CD14-positive monocyte (primary cell): Measurements from ENCODE around the gene KIAA1586. TPM values are rescaled to one million over a fixed set of nuclear protein-coding genes. Genes with fewer than 3 reads are reported as not detected.
A peak's percentile ranks its signal among the peaks of the same experiment; 100 is the strongest.
"Not testable (repeated sequence)": the region's sequence is repeated elsewhere in the genome, so short reads cannot be mapped to it uniquely, and the experiment has no call there.

ENCODE experiments used
- DNase-seq, 3 donors: peaks; one replicate each; pipeline ENCODE4 v3.0.0-alpha.2; 2011 to 2022
- H2AFZ ChIP-seq: 2 replicates; pipeline ENCODE4 v1.6.0; 2012; ENCODE audit warnings: mild to moderate bottlenecking, low read depth, low read length, inconsistent platforms; ENCODE audit not compliant: insufficient read depth, poor library complexity, severe bottlenecking
- H3K27ac ChIP-seq, 2 donors: 1 replicate in 1 of 2; 2 replicates in 1 of 2; pipeline ENCODE4 v1.5.1; 2012 to 2013; ENCODE audit warnings: low read length in 2 of 2, control low read depth in 1 of 2, inconsistent platforms in 1 of 2, low read depth in 1 of 2, mild to moderate bottlenecking in 1 of 2
- H3K27me3 ChIP-seq, 2 donors: one replicate each; pipeline versions ENCODE4 v1.6.0 to v1.6.1; 2011 to 2013; ENCODE audit warnings: low read length in 2 of 2; ENCODE audit not compliant: control insufficient read depth in 2 of 2, insufficient read depth in 2 of 2
- H3K36me3 ChIP-seq, 2 donors: replicated peaks in 1 of 2; 1 replicate in 1 of 2; 2 replicates in 1 of 2; pipeline versions ENCODE4 v1.5.1 to v1.6.1; 2012 to 2013; ENCODE audit warnings: low read length in 2 of 2, control low read depth in 1 of 2, inconsistent platforms in 1 of 2, mild to moderate bottlenecking in 1 of 2; ENCODE audit not compliant: insufficient read depth in 2 of 2, control insufficient read depth in 1 of 2
- H3K4me1 ChIP-seq, 2 donors: 1 replicate in 1 of 2; 2 replicates in 1 of 2; pipeline versions ENCODE4 v1.5.1 to v1.6.1; 2012 to 2013; ENCODE audit warnings: low read length in 2 of 2, control low read depth in 1 of 2, inconsistent platforms in 1 of 2, mild to moderate bottlenecking in 1 of 2, moderate library complexity in 1 of 2; ENCODE audit not compliant: insufficient read depth in 2 of 2, control insufficient read depth in 1 of 2
- H3K4me2 ChIP-seq: replicated peaks from 2 replicates; pipeline ENCODE3; 2012; ENCODE audit warnings: low read length, moderate library complexity, mild to moderate bottlenecking; ENCODE audit not compliant: poor library complexity, severe bottlenecking; ENCODE audit errors: extremely low read depth
- H3K4me3 ChIP-seq, 3 experiments: fragments of 200-600 bp in 1 of 3; sonication (generic) in 1 of 3; replicated peaks in 1 of 3; 1 replicate in 2 of 3; 2 replicates in 1 of 3; pipeline ENCODE4 v1.5.1; 2011 to 2013; ENCODE audit warnings: low read length in 3 of 3, mild to moderate bottlenecking in 3 of 3, control low read depth in 2 of 3, low read depth in 2 of 3, inconsistent platforms in 1 of 3, moderate library complexity in 1 of 3
- H3K79me2 ChIP-seq: 2 replicates; pipeline ENCODE4 v1.6.0; 2012; ENCODE audit warnings: mild to moderate bottlenecking, control low read depth, inconsistent platforms, low read length, moderate library complexity; ENCODE audit not compliant: insufficient read depth
- H3K9ac ChIP-seq: 2 replicates; pipeline ENCODE4 v1.6.0; 2017; ENCODE audit warnings: low read length, mild to moderate bottlenecking; ENCODE audit not compliant: insufficient read depth, poor library complexity, severe bottlenecking
- H3K9me3 ChIP-seq, 2 donors: replicated peaks in 1 of 2; 1 replicate in 1 of 2; 2 replicates in 1 of 2; pipeline versions ENCODE4 v1.5.1 to v1.6.1; 2012 to 2013; ENCODE audit warnings: low read length in 2 of 2, control low read depth in 1 of 2; ENCODE audit not compliant: control insufficient read depth in 1 of 2, insufficient read depth in 1 of 2
- H4K20me1 ChIP-seq: 2 replicates; pipeline ENCODE4 v1.6.0; 2012; ENCODE audit warnings: mild to moderate bottlenecking, low read length, control low read depth, moderate library complexity; ENCODE audit not compliant: insufficient read depth
- H3K27ac Mint-ChIP-seq, 7 donors: one replicate each; pipeline ENCODE4 v1.8.0; 2020; ENCODE audit warnings: mild to moderate bottlenecking in 7 of 7, mixed read lengths in 7 of 7, moderate library complexity in 6 of 7, inconsistent platforms in 2 of 7
- H3K27me3 Mint-ChIP-seq, 3 donors: one replicate each; pipeline ENCODE4 v1.8.0; 2021 to 2022; ENCODE audit warnings: low read depth in 3 of 3, mild to moderate bottlenecking in 3 of 3, mixed read lengths in 3 of 3, moderate library complexity in 3 of 3, inconsistent platforms in 1 of 3
- H3K36me3 Mint-ChIP-seq, 2 donors: one replicate each; pipeline ENCODE4 v1.8.0; 2020; ENCODE audit warnings: mixed read lengths in 2 of 2, inconsistent platforms in 1 of 2, mild to moderate bottlenecking in 1 of 2
- H3K4me1 Mint-ChIP-seq: one replicate; pipeline ENCODE4 v1.8.0; 2020; ENCODE audit warnings: mild to moderate bottlenecking, mixed read lengths
- H3K4me3 Mint-ChIP-seq, 2 donors: one replicate each; pipeline ENCODE4 v1.8.0; 2020; ENCODE audit warnings: mild to moderate bottlenecking in 2 of 2, mixed read lengths in 2 of 2, moderate library complexity in 1 of 2
- H3K9me3 Mint-ChIP-seq, 7 donors: one replicate each; pipeline ENCODE4 v1.8.0; 2020 to 2022; ENCODE audit warnings: mixed read lengths in 7 of 7, mild to moderate bottlenecking in 6 of 7, moderate library complexity in 6 of 7, inconsistent platforms in 2 of 7
- WGBS: methylation state at CpG from one replicate; pipeline ENCODE4 v1.1.5; 2013; ENCODE audit warnings: missing lambda C conversion rate; ENCODE audit not compliant: insufficient coverage; 5-methylcytosine and 5-hydroxymethylcytosine counted together
- intact Hi-C, 2 donors: fragments of 100-400 bp; cut with micrococcal nuclease; formaldehyde crosslinking; loops; one replicate each; pipeline versions ENCODE4 v1.15.0 to v1.15.1; 2023
- polyA plus RNA-seq, 3 donors: library from polyadenylated mRNA; depleted of rRNA in 1 of 3; unstranded in 2 of 3; stranded (reverse) in 1 of 3; fragments of 300-500 nt in 2 of 3; fragments of >200 nt in 1 of 3; fragmentation: Illumina TruSeq in 2 of 3; gene quantifications; 1 replicate in 2 of 3; 2 replicates in 1 of 3; pipeline ENCODE4 v1.2.3, GENCODE V29; 2012 to 2021
- TF ChIP-seq, protein P1 (sequence below): fragments of 200-600 bp; IDR thresholded peaks from one replicate; pipeline ENCODE4 v1.8.0; 2022; ENCODE audit warnings: antibody characterized with exemption, mild to moderate bottlenecking

The KIAA1586 gene
- polyA plus RNA-seq, 3 donors: 1.1 to 5.0 (median 4.4) TPM

DNA sequence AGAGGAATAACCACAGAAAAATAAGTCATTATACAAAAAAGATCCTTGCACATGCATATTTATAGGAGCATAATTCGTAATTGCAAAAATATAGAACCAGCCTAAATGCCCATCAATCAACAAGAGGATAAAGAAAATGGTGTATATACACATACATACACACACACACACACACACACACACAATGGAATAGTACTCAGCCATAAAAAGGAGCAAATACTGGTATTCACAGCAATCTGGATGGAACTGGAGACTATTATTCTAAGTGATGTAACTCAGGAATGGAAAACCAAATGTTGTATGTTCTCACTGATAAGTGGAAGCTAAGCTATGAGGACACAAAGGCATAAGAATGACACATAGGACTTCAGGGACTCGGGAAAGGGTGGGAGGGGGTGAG, 1.9 kb upstream of the KIAA1586 start:
- peaks cover 10 to 15% (median 13%) of the 10 kb centered on the region in 3 donors for H3K27me3 Mint-ChIP-seq
- Histone ChIP-seq H3K27me3 (no peaks in the 10 kb centered on the region), H3K79me2 (peaks cover 18% of the 10 kb centered on the region), H3K27ac (no peak overlapping the region), H4K20me1 (peaks cover under 1% of the 10 kb centered on the region), H2AFZ (no peak overlapping the region), H3K36me3 (peaks cover 0 to under 1% of the 10 kb centered on the region in 2 donors), H3K4me2 (no peak overlapping the region), H3K4me3 (no peak overlapping the region), H3K4me1 (peaks cover 4 to 13% of the 10 kb centered on the region in 2 donors), H3K9ac (no peak overlapping the region), H3K9me3 (no peaks in the 10 kb centered on the region)
- intact Hi-C loops: no loop called here
- H3K4me3 Mint-ChIP-seq: no peak overlapping the region
- no peak overlapping the region for H3K27ac Mint-ChIP-seq
- WGBS: no CpG with 5 or more reads among the region's 2 CpGs
- peaks cover 17% of the 10 kb centered on the region for H3K4me1 Mint-ChIP-seq
- DNase-seq: no peak
- TF ChIP-seq, protein P1, sequence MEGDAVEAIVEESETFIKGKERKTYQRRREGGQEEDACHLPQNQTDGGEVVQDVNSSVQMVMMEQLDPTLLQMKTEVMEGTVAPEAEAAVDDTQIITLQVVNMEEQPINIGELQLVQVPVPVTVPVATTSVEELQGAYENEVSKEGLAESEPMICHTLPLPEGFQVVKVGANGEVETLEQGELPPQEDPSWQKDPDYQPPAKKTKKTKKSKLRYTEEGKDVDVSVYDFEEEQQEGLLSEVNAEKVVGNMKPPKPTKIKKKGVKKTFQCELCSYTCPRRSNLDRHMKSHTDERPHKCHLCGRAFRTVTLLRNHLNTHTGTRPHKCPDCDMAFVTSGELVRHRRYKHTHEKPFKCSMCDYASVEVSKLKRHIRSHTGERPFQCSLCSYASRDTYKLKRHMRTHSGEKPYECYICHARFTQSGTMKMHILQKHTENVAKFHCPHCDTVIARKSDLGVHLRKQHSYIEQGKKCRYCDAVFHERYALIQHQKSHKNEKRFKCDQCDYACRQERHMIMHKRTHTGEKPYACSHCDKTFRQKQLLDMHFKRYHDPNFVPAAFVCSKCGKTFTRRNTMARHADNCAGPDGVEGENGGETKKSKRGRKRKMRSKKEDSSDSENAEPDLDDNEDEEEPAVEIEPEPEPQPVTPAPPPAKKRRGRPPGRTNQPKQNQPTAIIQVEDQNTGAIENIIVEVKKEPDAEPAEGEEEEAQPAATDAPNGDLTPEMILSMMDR: no peak
- H3K36me3 Mint-ChIP-seq: peaks cover 4 to 8% of the 10 kb centered on the region in 2 donors
- peaks cover 0 to 5% (median 0%) of the 10 kb centered on the region in 7 donors for H3K9me3 Mint-ChIP-seq

DNA sequence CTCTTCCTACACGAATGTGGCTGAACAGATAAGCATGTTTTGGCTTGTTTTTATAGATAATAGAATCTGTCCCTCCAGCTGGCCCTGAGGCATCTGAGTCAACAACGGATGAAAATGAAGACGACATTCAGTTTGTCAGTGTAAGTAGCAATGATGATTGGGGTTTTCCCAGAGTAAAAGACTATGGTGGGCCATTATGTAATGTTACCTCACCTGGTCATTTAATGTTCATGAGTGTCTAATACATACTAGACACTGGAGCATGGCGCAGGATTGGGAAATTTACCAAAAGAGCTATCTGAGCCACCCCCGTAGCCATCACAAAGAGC, 728 bp downstream of the KIAA1586 start:
- DNase-seq, H3K9me3 Mint-ChIP-seq, H3K9me3 ChIP-seq, H2AFZ ChIP-seq, H4K20me1 ChIP-seq, H3K4me2 ChIP-seq, H3K27ac ChIP-seq, H3K27ac Mint-ChIP-seq, intact Hi-C loops, H3K9ac ChIP-seq, H3K4me3 ChIP-seq, H3K27me3 ChIP-seq, H3K4me3 Mint-ChIP-seq: not testable (repeated sequence)
- peaks cover 4 to 13% of the 10 kb centered on the region in 2 donors for H3K4me1 ChIP-seq
- peaks cover 11 to 27% of the 10 kb centered on the region in 2 donors for H3K36me3 ChIP-seq
- Mint-ChIP-seq H3K27me3 (peaks cover 10 to 15% (median 12%) of the 10 kb centered on the region in 3 donors), H3K36me3 (peaks cover 26 to 28% of the 10 kb centered on the region in 2 donors), H3K4me1 (peaks cover 21% of the 10 kb centered on the region)
- no CpG with 5 or more reads among the region's 5 CpGs for WGBS
- H3K79me2 ChIP-seq: peaks cover 30% of the 10 kb centered on the region

DNA sequence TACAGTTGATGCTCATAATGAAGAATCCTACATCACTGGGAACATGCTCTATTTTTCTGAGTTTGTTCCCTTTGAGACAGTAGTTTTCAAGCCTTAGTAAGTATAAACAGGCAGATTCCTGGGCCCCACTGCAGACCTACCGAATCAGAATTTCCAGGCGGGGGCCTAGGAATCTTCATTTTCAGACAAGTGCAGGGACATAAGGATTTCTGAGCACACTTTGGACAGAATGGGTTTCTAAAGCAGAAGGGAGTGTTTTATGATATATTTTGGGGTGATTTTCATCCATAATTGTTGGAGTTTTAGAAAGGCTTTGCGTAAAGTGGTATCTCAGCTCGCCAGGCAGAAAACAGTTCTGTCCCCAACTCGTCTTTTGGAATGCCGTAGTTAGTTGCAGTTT, 1.4 kb downstream of the KIAA1586 start:
- DNase-seq, H2AFZ ChIP-seq, H3K9ac ChIP-seq, H3K27ac ChIP-seq, intact Hi-C loops, H3K27me3 ChIP-seq, H3K9me3 Mint-ChIP-seq, H3K9me3 ChIP-seq, H3K4me3 ChIP-seq, H4K20me1 ChIP-seq: not testable (repeated sequence)
- Mint-ChIP-seq H3K36me3 (peaks cover 30 to 32% of the 10 kb centered on the region in 2 donors), H3K4me3 (peak overlapping the region; percentile 13 to 46), H3K27me3 (peaks cover 8 to 15% (median 8%) of the 10 kb centered on the region in 3 donors), H3K4me1 (peaks cover 21% of the 10 kb centered on the region), H3K27ac (peak overlapping the region in 2 of 7 donors; percentile 62 to 80)
- 100% methylated on average over 5 of the region's 6 CpGs for WGBS
- Histone ChIP-seq H3K79me2 (peaks cover 30% of the 10 kb centered on the region), H3K36me3 (peaks cover 16 to 33% of the 10 kb centered on the region in 2 donors), H3K4me1 (peaks cover 4 to 13% of the 10 kb centered on the region in 2 donors), H3K4me2 (peak overlapping the region; percentile 35)
